HepG2 (cell line): ENCODE data around the gene SEZ6. TPM values are rescaled to one million over a fixed set of nuclear protein-coding genes. Genes with fewer than 3 reads are reported as not detected.

ENCODE experiments used
- AKAP8 ChIP-seq: sonication (generic); formaldehyde crosslinking; IDR thresholded peaks from 2 replicates; pipeline ENCODE4 v1.5.1; 2020; ENCODE audit warnings: mild to moderate bottlenecking, missing genetic modification reagents
- ARNT ChIP-seq: fragments of 450-650 bp; IDR thresholded peaks from 2 replicates; pipeline ENCODE4 v1.6.1; 2017
- EEA1 ChIP-seq: sonication (generic); formaldehyde crosslinking; IDR thresholded peaks from 2 replicates; pipeline ENCODE4 v1.5.1; 2020; ENCODE audit warnings: mild to moderate bottlenecking, missing genetic modification reagents, borderline replicate concordance
- FOSL1 ChIP-seq: sonication (generic); formaldehyde crosslinking; IDR thresholded peaks from 2 replicates; pipeline ENCODE4 v1.9.0; 2021; ENCODE audit warnings: missing genetic modification reagents, borderline replicate concordance
- GATA4 ChIP-seq: sonication (generic); IDR thresholded peaks from 2 replicates; pipeline ENCODE4 v1.6.1; 2016; ENCODE audit warnings: antibody characterized with exemption, low read depth, borderline replicate concordance
- ISX ChIP-seq: sonication (generic); formaldehyde crosslinking; conservative IDR thresholded peaks from 2 replicates; pipeline ENCODE4 v1.5.0; 2020; ENCODE audit warnings: missing genetic modification reagents
- JARID2 ChIP-seq: sonication (generic); formaldehyde crosslinking; IDR thresholded peaks from 2 replicates; pipeline ENCODE4 v1.8.1; 2023; ENCODE audit warnings: missing genetic modification reagents, inconsistent platforms; ENCODE audit not compliant: insufficient replicate concordance
- MYNN ChIP-seq: sonication (generic); formaldehyde crosslinking; IDR thresholded peaks from 2 replicates; pipeline ENCODE4 v1.4.0; 2020; ENCODE audit warnings: mild to moderate bottlenecking, low read depth, missing genetic modification reagents
- NCOR1 ChIP-seq: fragments of 200-600 bp; sonication (generic); IDR thresholded peaks from 2 replicates; pipeline ENCODE4 v1.7.0; 2017; ENCODE audit warnings: antibody characterized with exemption, low read length, borderline replicate concordance
- ONECUT2 ChIP-seq: sonication (generic); formaldehyde crosslinking; IDR thresholded peaks from 2 replicates; pipeline ENCODE4 v1.4.0; 2020; ENCODE audit warnings: missing genetic modification reagents
- SATB2 ChIP-seq: sonication (generic); formaldehyde crosslinking; IDR thresholded peaks from 2 replicates; pipeline ENCODE4 v1.5.0; 2020; ENCODE audit warnings: missing genetic modification reagents
- SETDB1 ChIP-seq: sonication (generic); formaldehyde crosslinking; IDR thresholded peaks from 2 replicates; pipeline ENCODE4 v1.5.1; 2020; ENCODE audit warnings: missing genetic modification reagents, mild to moderate bottlenecking, borderline replicate concordance
- SIN3A ChIP-seq: IDR thresholded peaks from 2 replicates; pipeline ENCODE4 v1.6.1; 2011; ENCODE audit warnings: low read depth, mild to moderate bottlenecking, control low read depth, low read length, borderline replicate concordance
- SNRNP70 ChIP-seq: fragments of 200-400 bp; formaldehyde crosslinking; IDR thresholded peaks from 2 replicates; pipeline ENCODE4 v1.6.1; 2017; ENCODE audit warnings: mild to moderate bottlenecking, low read depth, low read length, moderate library complexity
- SRSF4 ChIP-seq: fragments of 200-400 bp; formaldehyde crosslinking; IDR thresholded peaks from one replicate; pipeline ENCODE4 v1.6.1; 2018; ENCODE audit warnings: mild to moderate bottlenecking, low read depth, low read length, moderate library complexity; ENCODE audit not compliant: poor library complexity, severe bottlenecking
- TEAD3 ChIP-seq: optimal IDR thresholded peaks from 2 replicates; pipeline ENCODE3; 2016; ENCODE audit warnings: borderline replicate concordance
- U2AF2 ChIP-seq: fragments of 200-400 bp; formaldehyde crosslinking; IDR thresholded peaks from 2 replicates; pipeline ENCODE4 v1.6.1; 2017; ENCODE audit warnings: low read depth, mild to moderate bottlenecking, low read length
- ZFP37 ChIP-seq: sonication (generic); formaldehyde crosslinking; IDR thresholded peaks from 2 replicates; pipeline ENCODE4 v1.4.0; 2020; ENCODE audit warnings: missing genetic modification reagents, borderline replicate concordance
- ZNF138 ChIP-seq: sonication (generic); formaldehyde crosslinking; IDR thresholded peaks from 2 replicates; pipeline ENCODE4 v1.5.0; 2020; ENCODE audit warnings: mild to moderate bottlenecking, low read depth, missing genetic modification reagents
- ZNF235 ChIP-seq: sonication (generic); formaldehyde crosslinking; IDR thresholded peaks from 2 replicates; pipeline ENCODE4 v1.8.1; 2023; ENCODE audit warnings: mild to moderate bottlenecking, missing genetic modification reagents, borderline replicate concordance
- ZNF263 ChIP-seq: sonication (generic); formaldehyde crosslinking; IDR thresholded peaks from 2 replicates; pipeline ENCODE4 v1.4.0; 2020; ENCODE audit warnings: missing genetic modification reagents
- ZNF367 ChIP-seq: sonication (generic); formaldehyde crosslinking; IDR thresholded peaks from 2 replicates; pipeline ENCODE4 v1.4.0; 2020; ENCODE audit warnings: missing genetic modification reagents, borderline replicate concordance
- ZNF564 ChIP-seq: sonication (generic); formaldehyde crosslinking; IDR thresholded peaks from 2 replicates; pipeline ENCODE4 v1.8.1; 2023; ENCODE audit warnings: mild to moderate bottlenecking, missing genetic modification reagents
- ZNF569 ChIP-seq: sonication (generic); formaldehyde crosslinking; IDR thresholded peaks from 2 replicates; pipeline ENCODE4 v1.5.0; 2020; ENCODE audit warnings: mild to moderate bottlenecking, missing genetic modification reagents, moderate library complexity, borderline replicate concordance
- ZNF605 ChIP-seq: sonication (generic); formaldehyde crosslinking; IDR thresholded peaks from 2 replicates; pipeline ENCODE4 v1.8.0; 2022; ENCODE audit warnings: mild to moderate bottlenecking, missing genetic modification reagents
- ZNF652 ChIP-seq: IDR thresholded peaks from 2 replicates; pipeline ENCODE4 v1.6.1; 2016; ENCODE audit warnings: low read depth, borderline replicate concordance
- ZNF709 ChIP-seq: sonication (generic); formaldehyde crosslinking; IDR thresholded peaks from 2 replicates; pipeline ENCODE4 v1.5.0; 2020; ENCODE audit warnings: mild to moderate bottlenecking, missing genetic modification reagents
- ZNF713 ChIP-seq: sonication (generic); formaldehyde crosslinking; IDR thresholded peaks from 2 replicates; pipeline ENCODE4 v1.4.0; 2020; ENCODE audit warnings: mild to moderate bottlenecking, missing genetic modification reagents
- ZNF749 ChIP-seq: sonication (generic); formaldehyde crosslinking; IDR thresholded peaks from 2 replicates; pipeline ENCODE4 v1.8.0; 2022; ENCODE audit warnings: mild to moderate bottlenecking, missing genetic modification reagents, moderate library complexity, borderline replicate concordance
- ZNF788 ChIP-seq: sonication (generic); formaldehyde crosslinking; IDR thresholded peaks from 2 replicates; pipeline ENCODE4 v1.5.0; 2020; ENCODE audit warnings: mild to moderate bottlenecking, missing genetic modification reagents, borderline replicate concordance
- ZSCAN12 ChIP-seq: sonication (generic); formaldehyde crosslinking; IDR thresholded peaks from 2 replicates; pipeline ENCODE4 v1.9.0; 2021; ENCODE audit warnings: mild to moderate bottlenecking, missing genetic modification reagents
- polyA plus RNA-seq, 8 experiments: library from polyadenylated mRNA; depleted of rRNA in 3 of 8; stranded (reverse) in 7 of 8; unstranded in 1 of 8; fragments of >200 nt; fragmentation: Illumina TruSeq in 4 of 8; extraction: Trizol in 4 of 8; gene quantifications; 2 replicates each; pipeline versions ENCODE4 v1.2.1 to v1.2.3, GENCODE V29; 2011 to 2016; ENCODE audit warnings: low read depth in 4 of 8, missing spikeins in 1 of 8, mixed read lengths in 1 of 8; ENCODE audit not compliant: insufficient read depth in 1 of 8
- total RNA-seq, 5 experiments: library from RNA; depleted of rRNA; stranded (reverse); fragments of >200 nt; fragmentation: Illumina TruSeq; extraction: Trizol; gene quantifications; 2 replicates each; pipeline ENCODE4 v1.2.3, GENCODE V29; 2016; ENCODE audit warnings: low read depth in 1 of 5

The SEZ6 gene
- total and polyA plus RNA-seq, 2 of the 13 experiments (the other 11 are each of a cell fraction or from before 2014, with no cell fraction given), result not detected

DNA sequence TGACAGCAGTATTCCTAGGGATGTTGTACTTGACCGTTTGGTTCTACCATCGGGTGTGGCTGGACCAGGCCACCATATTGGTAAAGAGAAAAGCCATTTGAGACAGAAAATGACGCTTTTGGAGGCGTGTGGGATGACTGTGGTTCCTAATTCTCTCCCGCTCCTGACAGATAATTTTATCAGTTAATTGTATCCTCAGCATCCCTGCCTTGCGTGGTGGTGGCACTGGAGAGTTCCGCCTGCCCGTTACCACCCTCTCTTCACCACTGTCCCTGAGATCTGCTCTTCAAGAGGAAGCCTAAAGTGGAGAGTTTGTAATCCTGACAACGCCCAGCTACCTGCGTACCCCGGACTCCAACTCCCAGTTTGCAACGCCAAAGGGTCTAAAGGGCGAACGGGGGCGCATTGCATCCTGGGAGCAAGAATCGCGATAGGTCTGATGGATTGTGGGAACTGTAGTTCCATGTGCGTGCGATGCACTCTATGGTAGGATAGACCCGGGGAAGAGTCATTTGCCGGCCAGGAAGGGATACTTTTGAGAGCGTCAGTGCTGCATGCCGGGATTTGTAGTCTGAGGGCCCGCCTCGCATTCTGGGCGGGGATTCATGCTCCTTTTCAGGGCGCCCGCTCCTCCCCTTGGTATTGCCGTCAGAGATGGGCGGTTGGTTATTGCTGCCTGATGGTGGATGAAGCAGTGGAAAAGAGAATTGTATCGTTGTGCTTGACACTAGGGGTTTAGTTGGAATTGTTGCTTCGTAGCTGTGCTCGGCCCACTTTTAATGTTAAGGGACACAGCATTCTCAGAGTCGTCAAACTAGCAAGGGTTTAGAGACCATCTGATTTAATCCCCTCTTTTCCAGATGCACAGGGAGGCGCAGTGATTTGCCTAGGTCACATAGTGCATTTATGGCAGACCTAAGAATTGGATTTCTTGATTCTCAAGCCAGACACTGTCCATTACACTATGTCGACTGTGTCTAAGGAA lies 53.5 kb downstream of the SEZ6 start (continued):
- TF ChIP-seq SETDB1 (no peak), ZNF569 (CRISPR knock-in tag) (no peak), U2AF2 (no peak), ZNF605 (CRISPR knock-in tag) (peak; percentile 49; the same call in 1 of the 2 replicates), ZFP37 (CRISPR knock-in tag) (no peak), ZNF367 (CRISPR knock-in tag) (no peak), GATA4 (peak; percentile 48; the same call in 1 of the 2 replicates), ZNF235 (CRISPR knock-in tag) (no peak), SRSF4 (no peak), ZNF564 (0 out of 2 replicates have a peak, but pooled peaks have one; percentile 42), SNRNP70 (no peak), SIN3A (0 out of 2 replicates have a peak, but pooled peaks have one; percentile 74), MYNN (0 out of 2 replicates have a peak, but pooled peaks have one; percentile 45), ZNF652 (CRISPR knock-in tag) (no peak), ZNF788 (CRISPR knock-in tag) (peak; percentile 85; the same call in 1 of the 2 replicates), AKAP8 (CRISPR knock-in tag) (no peak; the same call in 1 of the 2 replicates), ZNF713 (no peak), SATB2 (CRISPR knock-in tag) (no peak), ZSCAN12 (CRISPR knock-in tag) (no peak), JARID2 (CRISPR knock-in tag) (no peak), ZNF709 (CRISPR knock-in tag) (no peak), EEA1 (CRISPR knock-in tag) (no peak), ARNT (no peak), ZNF138 (CRISPR knock-in tag) (0 out of 2 replicates have a peak, but pooled peaks have one; percentile 38), ZNF749 (no peak), FOSL1 (CRISPR knock-in tag) (no peak), TEAD3 (peak; percentile 61), ZNF263 (peak; percentile 38), ISX (CRISPR knock-in tag) (no peak), ONECUT2 (CRISPR knock-in tag) (no peak), NCOR1 (peak; percentile 82)
